Progenitor cell of endocrine pancreas (in vitro differentiated cells): ENCODE results near the gene REXO1. TPM values are rescaled to one million over a fixed set of nuclear protein-coding genes. Genes with fewer than 3 reads are reported as not detected.
A peak's percentile ranks its signal among the peaks of the same experiment; 100 is the strongest.

Experiments
- DNase-seq: peaks from one replicate; pipeline ENCODE4 v3.0.0; 2021; ENCODE audit warnings: low spot score; ENCODE audit not compliant: unreplicated experiment
- H3K27ac Mint-ChIP-seq: 2 replicates; pipeline ENCODE4 v1.8.0; 2021; ENCODE audit warnings: mild to moderate bottlenecking, moderate library complexity, mixed read lengths
- H3K27me3 Mint-ChIP-seq: 2 replicates; pipeline ENCODE4 v1.8.0; 2021; ENCODE audit warnings: mixed read lengths
- H3K36me3 Mint-ChIP-seq: 2 replicates; pipeline ENCODE4 v1.8.0; 2022; ENCODE audit warnings: mixed read lengths; ENCODE audit not compliant: insufficient read depth
- H3K4me1 Mint-ChIP-seq: 2 replicates; pipeline ENCODE4 v1.8.0; 2021; ENCODE audit warnings: low read depth, mixed read lengths
- H3K4me3 Mint-ChIP-seq: 2 replicates; pipeline ENCODE4 v1.8.0; 2021; ENCODE audit warnings: low read depth, mild to moderate bottlenecking, moderate library complexity, mixed read lengths
- H3K9me3 Mint-ChIP-seq: 2 replicates; pipeline ENCODE4 v1.8.0; 2021; ENCODE audit warnings: low read depth, mixed read lengths
- total RNA-seq: library from RNA; stranded (reverse); gene quantifications from 2 replicates; pipeline ENCODE4 v1.2.1, GENCODE V29; 2021
- TF ChIP-seq, protein P1 (sequence below): fragments of 200-600 bp; sonication (generic); IDR thresholded peaks from one replicate; pipeline ENCODE4 v1.5.0; 2021; ENCODE audit warnings: antibody characterized with exemption, mild to moderate bottlenecking; ENCODE audit not compliant: unreplicated experiment

The REXO1 gene
- total RNA-seq, 1 donor from 2014 or later = 42.8 TPM

- peaks cover 1% of the 10 kb centered on the region for H3K36me3 Mint-ChIP-seq
- H3K4me1 Mint-ChIP-seq = peaks cover 7% of the 10 kb centered on the region
- peaks cover 8% of the 10 kb centered on the region for H3K27me3 Mint-ChIP-seq
- TF ChIP-seq, protein P1, sequence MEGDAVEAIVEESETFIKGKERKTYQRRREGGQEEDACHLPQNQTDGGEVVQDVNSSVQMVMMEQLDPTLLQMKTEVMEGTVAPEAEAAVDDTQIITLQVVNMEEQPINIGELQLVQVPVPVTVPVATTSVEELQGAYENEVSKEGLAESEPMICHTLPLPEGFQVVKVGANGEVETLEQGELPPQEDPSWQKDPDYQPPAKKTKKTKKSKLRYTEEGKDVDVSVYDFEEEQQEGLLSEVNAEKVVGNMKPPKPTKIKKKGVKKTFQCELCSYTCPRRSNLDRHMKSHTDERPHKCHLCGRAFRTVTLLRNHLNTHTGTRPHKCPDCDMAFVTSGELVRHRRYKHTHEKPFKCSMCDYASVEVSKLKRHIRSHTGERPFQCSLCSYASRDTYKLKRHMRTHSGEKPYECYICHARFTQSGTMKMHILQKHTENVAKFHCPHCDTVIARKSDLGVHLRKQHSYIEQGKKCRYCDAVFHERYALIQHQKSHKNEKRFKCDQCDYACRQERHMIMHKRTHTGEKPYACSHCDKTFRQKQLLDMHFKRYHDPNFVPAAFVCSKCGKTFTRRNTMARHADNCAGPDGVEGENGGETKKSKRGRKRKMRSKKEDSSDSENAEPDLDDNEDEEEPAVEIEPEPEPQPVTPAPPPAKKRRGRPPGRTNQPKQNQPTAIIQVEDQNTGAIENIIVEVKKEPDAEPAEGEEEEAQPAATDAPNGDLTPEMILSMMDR = no peak
- H3K27ac Mint-ChIP-seq = peak overlapping the region; percentile 81
- no peaks in the 10 kb centered on the region for H3K9me3 Mint-ChIP-seq
- no peak overlapping the region for H3K4me3 Mint-ChIP-seq
- no peak for DNase-seq
Measured at GRCh38 chr19:1856345-1856697, 8.0 kb upstream of the REXO1 start.

DNA sequence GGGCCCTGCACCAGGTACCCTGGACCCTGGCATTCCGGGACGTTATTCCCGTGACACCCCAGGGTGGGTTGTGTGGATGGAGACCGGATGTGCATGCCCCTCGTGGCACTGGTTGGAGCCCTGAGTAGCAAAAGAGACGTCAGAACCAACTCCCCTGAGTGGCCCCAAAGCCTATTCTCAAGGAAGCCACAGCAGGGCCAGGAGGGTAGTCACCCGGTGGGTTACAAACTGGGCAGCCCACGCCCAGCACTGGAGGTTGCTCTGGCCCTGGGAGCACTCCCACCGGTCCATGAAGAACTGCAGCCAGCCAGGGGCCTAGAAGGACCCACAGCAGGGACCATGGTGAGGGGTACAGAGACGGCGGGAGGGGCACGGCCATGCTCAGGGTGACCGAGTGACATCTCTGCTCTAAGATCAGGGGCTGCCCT is 7.6 kb upstream of the REXO1 start:
- no peak overlapping the region for H3K27ac Mint-ChIP-seq
- peaks cover 1% of the 10 kb centered on the region for H3K36me3 Mint-ChIP-seq
- H3K9me3 Mint-ChIP-seq = no peaks in the 10 kb centered on the region
- H3K4me1 Mint-ChIP-seq = peaks cover 4% of the 10 kb centered on the region
- peaks cover 4% of the 10 kb centered on the region for H3K27me3 Mint-ChIP-seq
- TF ChIP-seq, protein P1 = no peak
- DNase-seq = no peak
- H3K4me3 Mint-ChIP-seq = no peak overlapping the region

DNA sequence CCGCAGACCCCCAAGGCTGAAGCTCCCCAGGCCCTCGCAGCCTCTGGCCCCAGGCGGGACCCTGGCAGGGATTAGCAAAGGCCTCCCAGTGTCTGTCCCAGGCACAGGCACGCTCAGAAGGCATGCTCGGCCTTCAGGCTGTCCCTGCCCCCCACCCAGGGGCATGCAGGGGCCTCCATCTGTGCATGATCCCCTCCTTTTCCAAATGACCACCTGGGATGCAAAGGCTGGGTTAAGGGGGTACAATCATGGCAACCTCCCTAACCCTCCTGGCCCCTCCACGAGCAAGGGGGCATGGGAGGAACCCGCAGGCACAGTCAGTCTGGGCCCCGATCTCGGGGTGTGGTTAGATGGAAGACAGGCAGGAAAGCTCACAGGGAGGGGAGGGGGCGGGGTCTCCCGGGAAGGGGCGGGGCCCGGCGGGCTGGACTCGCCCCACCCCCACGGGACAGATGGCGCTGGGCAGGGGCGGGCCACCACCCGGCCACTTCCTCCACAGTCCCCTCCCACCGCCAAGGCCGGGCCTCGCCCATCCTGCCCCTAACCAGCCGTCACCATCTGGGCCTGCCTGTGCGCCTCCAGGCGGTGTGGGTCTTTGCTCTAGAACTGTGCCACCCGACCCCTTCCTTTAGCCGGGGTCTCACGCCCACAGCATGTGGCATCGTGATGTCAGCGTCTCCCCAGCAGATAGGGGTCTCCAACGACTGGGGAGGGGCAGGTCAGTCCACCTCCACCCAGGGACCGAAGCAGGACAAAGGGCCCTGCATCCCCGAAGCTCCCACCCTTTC is 7.0 kb upstream of the REXO1 start:
- Mint-ChIP-seq H3K27ac (no peak overlapping the region), H3K4me3 (no peak overlapping the region)

GRCh38 chr19:1854542-1855039 is 6.3 kb upstream of the REXO1 start:
- Mint-ChIP-seq H3K27me3 (peaks cover 4% of the 10 kb centered on the region), H3K4me3 (no peak overlapping the region), H3K4me1 (peaks cover 4% of the 10 kb centered on the region), H3K9me3 (no peaks in the 10 kb centered on the region), H3K27ac (no peak overlapping the region), H3K36me3 (peaks cover 1% of the 10 kb centered on the region)
- TF ChIP-seq, protein P1 = no peak
- DNase-seq = no peak

More for the DNA sequence above, 7.0 kb upstream of the REXO1 start:
- H3K27me3 Mint-ChIP-seq = peaks cover 4% of the 10 kb centered on the region
- H3K9me3 Mint-ChIP-seq = no peaks in the 10 kb centered on the region
- H3K36me3 Mint-ChIP-seq = peaks cover 1% of the 10 kb centered on the region
- no peak for DNase-seq
- TF ChIP-seq, protein P1 = no peak
- H3K4me1 Mint-ChIP-seq = peaks cover 4% of the 10 kb centered on the region

DNA sequence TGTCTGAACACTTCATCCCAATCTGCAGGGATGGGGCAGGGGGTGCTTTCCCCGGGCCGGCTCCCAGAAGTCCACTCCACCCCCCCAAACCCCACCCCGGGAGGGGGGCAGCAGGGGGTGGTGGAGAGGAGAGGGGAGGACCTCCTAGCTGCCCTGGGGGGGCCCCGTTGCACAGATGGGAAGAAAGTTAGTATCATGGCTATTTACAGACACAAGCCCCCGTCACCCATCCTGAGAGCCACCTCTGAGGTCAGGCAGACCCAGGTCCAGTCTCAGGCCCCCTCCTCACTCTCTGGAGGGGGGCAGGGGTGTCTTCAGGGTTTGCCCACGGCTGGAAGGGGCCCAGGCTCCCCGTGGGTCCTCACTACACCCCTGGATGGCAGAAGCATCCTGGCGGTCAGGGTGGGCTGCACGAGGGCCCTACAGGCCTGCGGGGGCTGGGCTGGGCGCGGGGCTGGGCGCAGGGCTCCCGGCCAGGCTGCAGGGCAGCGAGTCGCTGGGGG is 5.8 kb upstream of the REXO1 start:
- TF ChIP-seq, protein P1 = no peak
- no peak for DNase-seq
- H3K36me3 Mint-ChIP-seq = peaks cover 1% of the 10 kb centered on the region
- no peak overlapping the region for H3K27ac Mint-ChIP-seq
- H3K9me3 Mint-ChIP-seq = no peaks in the 10 kb centered on the region
- no peak overlapping the region for H3K4me3 Mint-ChIP-seq
- H3K27me3 Mint-ChIP-seq = peaks cover under 1% of the 10 kb centered on the region
- peaks cover 1% of the 10 kb centered on the region for H3K4me1 Mint-ChIP-seq
